ENCODE results near the gene PHF21A.
A peak's percentile ranks its signal among the peaks of the same experiment; 100 is the strongest.
"Not testable (repeated sequence)": the region's sequence is repeated elsewhere in the genome, so short reads cannot be mapped to it uniquely, and the experiment has no call there.

The PHF21A gene

GRCh38 chr11:45995342-45995734, 125.9 kb downstream of the PHF21A start:
- Histone ChIP-seq H3K27me3 (ENCODE audit: control insufficient read depth, insufficient read depth, low read length, poor library complexity, severe bottlenecking) (no peaks in the 10 kb centered on the region), H3K9me3 (ENCODE audit: control insufficient read depth, low read length) (no peaks in the 10 kb centered on the region), H3K36me3 (ENCODE audit: control insufficient read depth, insufficient read depth, low read length) (no peaks in the 10 kb centered on the region), H3K4me3 (ENCODE audit: insufficient read depth, low read depth, low read length) (no peak overlapping the region), H3K27ac (ENCODE audit: insufficient read depth, low read depth, low read length, poor library complexity, severe bottlenecking) (no peak overlapping the region), H3K4me1 (ENCODE audit: control insufficient read depth, insufficient read depth, low read length) (peaks cover 16% of the 10 kb centered on the region)
- WGBS, 2 experiments, result 75% methylated on average over 1 of the region's 1 CpG; no CpG with 5 or more reads in 1 of the 2 experiments

GRCh38 chr11:45994371-45995341, 126.6 kb downstream of the PHF21A start:
- Histone ChIP-seq H3K4me1 (ENCODE audit: control insufficient read depth, insufficient read depth, low read length) (peaks cover 16% of the 10 kb centered on the region), H3K9me3 (ENCODE audit: control insufficient read depth, low read length) (no peaks in the 10 kb centered on the region), H3K36me3 (ENCODE audit: control insufficient read depth, insufficient read depth, low read length) (no peaks in the 10 kb centered on the region), H3K27ac (ENCODE audit: insufficient read depth, low read depth, low read length, poor library complexity, severe bottlenecking) (peak overlapping the region; percentile 59), H3K27me3 (ENCODE audit: control insufficient read depth, insufficient read depth, low read length, poor library complexity, severe bottlenecking) (no peaks in the 10 kb centered on the region), H3K4me3 (ENCODE audit: insufficient read depth, low read depth, low read length) (no peak overlapping the region)
- 55 to 61% methylated on average over 9 to 10 of the region's 10 CpGs for WGBS, 2 experiments

DNA sequence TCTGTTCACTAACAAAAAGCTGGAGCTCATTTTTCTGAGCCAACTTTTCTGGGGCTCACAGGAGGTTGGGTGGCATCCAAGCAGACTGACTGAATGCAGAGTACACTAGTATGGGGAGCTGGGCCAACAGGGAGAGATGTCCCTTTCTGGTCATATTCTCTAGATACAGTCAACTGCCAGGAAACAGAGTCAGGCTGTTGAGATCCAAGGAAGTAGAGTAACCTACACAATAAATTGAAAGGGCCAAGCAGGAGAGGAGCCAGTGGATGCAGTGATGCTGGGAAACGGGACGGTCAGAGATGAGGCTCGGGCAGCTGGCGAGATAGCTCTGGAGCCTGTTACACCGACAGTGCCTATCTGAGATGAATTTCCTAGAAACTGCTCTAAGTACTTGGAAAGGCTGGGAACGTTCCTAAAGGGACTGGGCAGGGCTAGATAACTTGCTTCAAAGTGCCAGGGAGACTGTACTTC, 127.7 kb downstream of the PHF21A start:
- Histone ChIP-seq H3K4me1 (ENCODE audit: control insufficient read depth, insufficient read depth, low read length) (peaks cover 16% of the 10 kb centered on the region), H3K27ac (ENCODE audit: insufficient read depth, low read depth, low read length, poor library complexity, severe bottlenecking) (peak overlapping the region; percentile 40), H3K4me3 (ENCODE audit: insufficient read depth, low read depth, low read length) (no peak overlapping the region), H3K36me3 (ENCODE audit: control insufficient read depth, insufficient read depth, low read length) (no peaks in the 10 kb centered on the region), H3K27me3 (ENCODE audit: control insufficient read depth, insufficient read depth, low read length, poor library complexity, severe bottlenecking) (no peaks in the 10 kb centered on the region), H3K9me3 (ENCODE audit: control insufficient read depth, low read length) (no peaks in the 10 kb centered on the region)
- 79 to 86% methylated on average over 6 of the region's 6 CpGs for WGBS, 2 experiments

- Histone ChIP-seq H3K36me3 (ENCODE audit: control insufficient read depth, insufficient read depth, low read length) (no peaks in the 10 kb centered on the region), H3K27ac (ENCODE audit: insufficient read depth, low read depth, low read length, poor library complexity, severe bottlenecking) (no peak overlapping the region), H3K9me3 (ENCODE audit: control insufficient read depth, low read length) (no peaks in the 10 kb centered on the region), H3K27me3 (ENCODE audit: control insufficient read depth, insufficient read depth, low read length, poor library complexity, severe bottlenecking) (no peaks in the 10 kb centered on the region), H3K4me1 (ENCODE audit: control insufficient read depth, insufficient read depth, low read length) (peaks cover 9% of the 10 kb centered on the region), H3K4me3 (ENCODE audit: insufficient read depth, low read depth, low read length) (no peak overlapping the region)
- 100% methylated on average over 1 of the region's 1 CpG; no CpG with 5 or more reads in 1 of the 2 experiments for WGBS, 2 experiments
These were observed 132.3 kb downstream of the PHF21A start for GRCh38 chr11:45988921-45989320.

GRCh38 chr11:45985212-45985611, 136.0 kb downstream of the PHF21A start:
- Histone ChIP-seq H3K27me3 (ENCODE audit: control insufficient read depth, insufficient read depth, low read length, poor library complexity, severe bottlenecking) (no peaks in the 10 kb centered on the region), H3K4me3 (ENCODE audit: insufficient read depth, low read depth, low read length) (no peak overlapping the region), H3K9me3 (ENCODE audit: control insufficient read depth, low read length) (no peaks in the 10 kb centered on the region), H3K4me1 (ENCODE audit: control insufficient read depth, insufficient read depth, low read length) (peaks cover 4% of the 10 kb centered on the region), H3K36me3 (ENCODE audit: control insufficient read depth, insufficient read depth, low read length) (no peaks in the 10 kb centered on the region), H3K27ac (ENCODE audit: insufficient read depth, low read depth, low read length, poor library complexity, severe bottlenecking) (no peak overlapping the region)
- WGBS, 2 experiments, result 67% methylated on average over 1 of the region's 1 CpG; no CpG with 5 or more reads in 1 of the 2 experiments

GRCh38 chr11:45984192-45984591, 137.1 kb downstream of the PHF21A start:
- no peaks in the 10 kb centered on the region for H3K36me3 ChIP-seq (ENCODE audit: control insufficient read depth, insufficient read depth, low read length)
- no peak overlapping the region for H3K4me3 ChIP-seq (ENCODE audit: insufficient read depth, low read depth, low read length)
- no peaks in the 10 kb centered on the region for H3K9me3 ChIP-seq (ENCODE audit: control insufficient read depth, low read length)
- no peaks in the 10 kb centered on the region for H3K27me3 ChIP-seq (ENCODE audit: control insufficient read depth, insufficient read depth, low read length, poor library complexity, severe bottlenecking)
- 86 to 90% methylated on average over 8 of the region's 9 CpGs for WGBS, 2 experiments
- H3K4me1 ChIP-seq (ENCODE audit: control insufficient read depth, insufficient read depth, low read length), result peaks cover 4% of the 10 kb centered on the region
- H3K27ac ChIP-seq (ENCODE audit: insufficient read depth, low read depth, low read length, poor library complexity, severe bottlenecking), result no peak overlapping the region

GRCh38 chr11:45983471-45983845, 137.8 kb downstream of the PHF21A start:
- Histone ChIP-seq H3K36me3 (ENCODE audit: control insufficient read depth, insufficient read depth, low read length) (no peaks in the 10 kb centered on the region), H3K27me3 (ENCODE audit: control insufficient read depth, insufficient read depth, low read length, poor library complexity, severe bottlenecking) (no peaks in the 10 kb centered on the region), H3K4me3 (ENCODE audit: insufficient read depth, low read depth, low read length) (no peak overlapping the region), H3K27ac (ENCODE audit: insufficient read depth, low read depth, low read length, poor library complexity, severe bottlenecking) (peak overlapping the region; percentile 57), H3K4me1 (ENCODE audit: control insufficient read depth, insufficient read depth, low read length) (peaks cover 4% of the 10 kb centered on the region), H3K9me3 (ENCODE audit: control insufficient read depth, low read length) (no peaks in the 10 kb centered on the region)
- WGBS, 2 experiments, result 79 to 88% methylated on average over 4 of the region's 4 CpGs

DNA sequence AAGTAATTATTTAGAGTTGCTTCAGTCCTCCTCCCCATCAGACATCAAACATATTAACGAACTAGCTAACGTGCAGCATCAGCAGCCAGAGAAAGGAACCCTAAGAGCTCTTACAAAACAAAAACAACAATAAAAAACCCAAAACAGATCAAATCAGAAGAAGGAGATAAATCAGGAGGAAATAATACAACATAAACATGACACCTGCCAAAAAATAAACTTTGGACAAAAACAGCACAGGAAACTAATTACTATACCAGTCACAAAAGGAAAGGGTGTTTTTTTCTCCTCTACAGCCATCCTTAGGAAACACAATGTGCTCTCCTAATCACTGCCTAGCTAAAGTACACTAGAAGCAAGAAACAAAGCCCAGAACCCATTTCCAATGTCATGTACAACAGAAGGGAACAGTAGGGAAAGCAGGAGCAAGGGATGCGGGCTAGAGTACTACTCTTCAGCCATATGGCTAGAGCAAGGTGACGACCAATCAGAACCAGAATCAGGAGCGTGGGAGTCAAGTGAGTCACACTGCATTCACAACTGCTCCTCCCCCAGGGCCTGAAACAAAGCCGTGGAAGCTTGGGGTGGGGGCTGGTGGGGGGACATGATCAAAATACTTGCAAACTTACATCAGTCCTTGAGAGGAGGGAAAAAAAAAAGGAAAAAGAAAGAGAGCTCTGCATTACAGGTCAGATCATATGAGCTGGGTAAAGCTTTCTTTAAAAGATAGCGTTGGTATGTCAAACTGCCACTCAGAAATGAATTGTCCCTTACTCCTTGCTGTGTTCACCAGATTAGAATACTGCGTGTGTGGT, 138.4 kb downstream of the PHF21A start:
- Histone ChIP-seq H3K4me3 (ENCODE audit: insufficient read depth, low read depth, low read length) (no peak overlapping the region), H3K27me3 (ENCODE audit: control insufficient read depth, insufficient read depth, low read length, poor library complexity, severe bottlenecking) (no peaks in the 10 kb centered on the region), H3K36me3 (ENCODE audit: control insufficient read depth, insufficient read depth, low read length) (no peaks in the 10 kb centered on the region), H3K27ac (ENCODE audit: insufficient read depth, low read depth, low read length, poor library complexity, severe bottlenecking) (peak overlapping the region; percentile 57), H3K4me1 (ENCODE audit: control insufficient read depth, insufficient read depth, low read length) (peaks cover 4% of the 10 kb centered on the region), H3K9me3 (ENCODE audit: control insufficient read depth, low read length) (no peaks in the 10 kb centered on the region)
- 34 to 40% methylated on average over 8 of the region's 8 CpGs for WGBS, 2 experiments

- H3K27ac ChIP-seq (ENCODE audit: insufficient read depth, low read depth, low read length, poor library complexity, severe bottlenecking); H3K4me3 ChIP-seq (ENCODE audit: insufficient read depth, low read depth, low read length); H3K9me3 ChIP-seq (ENCODE audit: control insufficient read depth, low read length); H3K4me1 ChIP-seq (ENCODE audit: control insufficient read depth, insufficient read depth, low read length); H3K27me3 ChIP-seq (ENCODE audit: control insufficient read depth, insufficient read depth, low read length, poor library complexity, severe bottlenecking); H3K36me3 ChIP-seq (ENCODE audit: control insufficient read depth, insufficient read depth, low read length): not testable (repeated sequence)
- WGBS, 2 experiments, result 88 to 90% methylated on average over 5 of the region's 5 CpGs
These were observed 139.4 kb downstream of the PHF21A start for GRCh38 chr11:45981826-45982225.

- H3K36me3 ChIP-seq (ENCODE audit: control insufficient read depth, insufficient read depth, low read length), result no peaks in the 10 kb centered on the region
These were observed 146.4 kb downstream of the PHF21A start for GRCh38 chr11:45974806-45975205.

More at GRCh38 chr11:45974806-45975205, 146.4 kb downstream of the PHF21A start:
- no peaks in the 10 kb centered on the region for H3K9me3 ChIP-seq (ENCODE audit: control insufficient read depth, low read length)
- no peak overlapping the region for H3K4me3 ChIP-seq (ENCODE audit: insufficient read depth, low read depth, low read length)
- H3K27me3 ChIP-seq (ENCODE audit: control insufficient read depth, insufficient read depth, low read length, poor library complexity, severe bottlenecking), result no peaks in the 10 kb centered on the region
- 82 to 100% methylated on average over 1 of the region's 1 CpG for WGBS, 2 experiments
- H3K4me1 ChIP-seq (ENCODE audit: control insufficient read depth, insufficient read depth, low read length), result no peaks in the 10 kb centered on the region
- no peak overlapping the region for H3K27ac ChIP-seq (ENCODE audit: insufficient read depth, low read depth, low read length, poor library complexity, severe bottlenecking)
